Left ventricle myocardium inferior (tissue), 1 donor: ENCODE measurements around the gene ANKRD62. TPM values are rescaled to one million over a fixed set of nuclear protein-coding genes. Genes with fewer than 3 reads are reported as not detected.

Experiments
- DNase-seq: peaks from one replicate; pipeline ENCODE4 v3.0.0-alpha.2; 2020
- H3K27ac ChIP-seq: fragments of 200-600 bp; replicated peaks from 2 replicates; pipeline ENCODE4 v1.8.0; 2021
- H3K27me3 ChIP-seq: fragments of 200-600 bp; 2 replicates; pipeline ENCODE4 v1.8.0; 2021; ENCODE audit warnings: low read depth
- H3K36me3 ChIP-seq: fragments of 200-600 bp; 2 replicates; pipeline ENCODE4 v1.8.0; 2021
- H3K4me1 ChIP-seq: fragments of 200-600 bp; 2 replicates; pipeline ENCODE4 v1.8.0; 2021
- H3K4me3 ChIP-seq: fragments of 200-600 bp; 2 replicates; pipeline ENCODE4 v1.8.0; 2021; ENCODE audit warnings: mild to moderate bottlenecking, moderate library complexity
- H3K9me3 ChIP-seq: fragments of 200-600 bp; replicated peaks from 2 replicates; pipeline ENCODE4 v1.8.0; 2021
- intact Hi-C: fragments of 100-400 bp; cut with micrococcal nuclease; formaldehyde crosslinking; loops from one replicate; pipeline ENCODE4 v1.11.0; 2022
- total RNA-seq: library from RNA; stranded (reverse); fragmentation: NEBNext Ultra II Directional; extraction: Animal tissue kit (Norgen Biotek cat#: 25700); gene quantifications from one replicate; pipeline ENCODE4 v1.2.1, GENCODE V29; 2021
- TF ChIP-seq, protein P1 (sequence below): fragments of 200-600 bp; IDR thresholded peaks from 2 replicates; pipeline ENCODE4 v1.8.0; 2021; ENCODE audit warnings: antibody characterized with exemption, mild to moderate bottlenecking, borderline replicate concordance
- donor health status: DM: no; HTN: yes; CAD: no; lungs with severe emphysema.

Gene ANKRD62
- total RNA-seq, 1 donor from 2014 or later = not detected

DNA sequence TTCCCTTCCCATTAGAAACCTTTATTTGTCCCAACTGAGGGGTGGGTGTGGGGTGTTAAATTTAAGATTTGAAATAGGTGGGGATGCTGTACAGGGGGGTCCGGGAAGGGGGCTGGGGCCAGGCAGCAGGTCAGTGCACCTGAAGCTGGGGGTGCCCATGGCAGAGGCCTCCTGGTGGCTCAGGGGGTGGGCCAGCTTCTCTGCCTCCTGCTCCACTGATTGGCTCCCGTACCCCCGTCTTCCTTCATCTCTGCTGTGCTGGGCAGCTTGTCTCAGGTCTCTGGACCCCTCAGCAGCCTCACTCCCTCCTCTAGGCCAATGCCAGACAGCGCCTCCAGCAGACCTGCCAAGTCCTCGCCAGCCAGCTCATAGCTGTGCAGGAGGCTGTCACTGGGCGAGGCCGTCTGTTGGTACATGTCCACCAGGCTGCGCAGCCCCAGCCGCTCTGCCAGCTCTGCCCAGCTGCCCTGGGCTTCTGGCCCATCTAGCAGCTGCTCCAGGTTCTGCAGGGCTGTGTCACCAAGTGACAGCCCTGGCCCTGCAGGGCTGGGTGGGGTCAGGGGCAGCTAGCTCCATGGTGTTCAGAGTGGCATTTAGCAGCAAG lies 2.0 kb upstream of the ANKRD62 start:
- intact Hi-C loops = no loop called here
- H3K27ac ChIP-seq = no peak overlapping the region
- no peak overlapping the region for H3K4me3 ChIP-seq
- no peak for DNase-seq
- H3K9me3 ChIP-seq = no peaks in the 10 kb centered on the region
- H3K27me3 ChIP-seq = no peaks in the 10 kb centered on the region
- no peaks in the 10 kb centered on the region for H3K4me1 ChIP-seq
- H3K36me3 ChIP-seq = no peaks in the 10 kb centered on the region
- TF ChIP-seq, protein P1, sequence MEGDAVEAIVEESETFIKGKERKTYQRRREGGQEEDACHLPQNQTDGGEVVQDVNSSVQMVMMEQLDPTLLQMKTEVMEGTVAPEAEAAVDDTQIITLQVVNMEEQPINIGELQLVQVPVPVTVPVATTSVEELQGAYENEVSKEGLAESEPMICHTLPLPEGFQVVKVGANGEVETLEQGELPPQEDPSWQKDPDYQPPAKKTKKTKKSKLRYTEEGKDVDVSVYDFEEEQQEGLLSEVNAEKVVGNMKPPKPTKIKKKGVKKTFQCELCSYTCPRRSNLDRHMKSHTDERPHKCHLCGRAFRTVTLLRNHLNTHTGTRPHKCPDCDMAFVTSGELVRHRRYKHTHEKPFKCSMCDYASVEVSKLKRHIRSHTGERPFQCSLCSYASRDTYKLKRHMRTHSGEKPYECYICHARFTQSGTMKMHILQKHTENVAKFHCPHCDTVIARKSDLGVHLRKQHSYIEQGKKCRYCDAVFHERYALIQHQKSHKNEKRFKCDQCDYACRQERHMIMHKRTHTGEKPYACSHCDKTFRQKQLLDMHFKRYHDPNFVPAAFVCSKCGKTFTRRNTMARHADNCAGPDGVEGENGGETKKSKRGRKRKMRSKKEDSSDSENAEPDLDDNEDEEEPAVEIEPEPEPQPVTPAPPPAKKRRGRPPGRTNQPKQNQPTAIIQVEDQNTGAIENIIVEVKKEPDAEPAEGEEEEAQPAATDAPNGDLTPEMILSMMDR = no peak

DNA sequence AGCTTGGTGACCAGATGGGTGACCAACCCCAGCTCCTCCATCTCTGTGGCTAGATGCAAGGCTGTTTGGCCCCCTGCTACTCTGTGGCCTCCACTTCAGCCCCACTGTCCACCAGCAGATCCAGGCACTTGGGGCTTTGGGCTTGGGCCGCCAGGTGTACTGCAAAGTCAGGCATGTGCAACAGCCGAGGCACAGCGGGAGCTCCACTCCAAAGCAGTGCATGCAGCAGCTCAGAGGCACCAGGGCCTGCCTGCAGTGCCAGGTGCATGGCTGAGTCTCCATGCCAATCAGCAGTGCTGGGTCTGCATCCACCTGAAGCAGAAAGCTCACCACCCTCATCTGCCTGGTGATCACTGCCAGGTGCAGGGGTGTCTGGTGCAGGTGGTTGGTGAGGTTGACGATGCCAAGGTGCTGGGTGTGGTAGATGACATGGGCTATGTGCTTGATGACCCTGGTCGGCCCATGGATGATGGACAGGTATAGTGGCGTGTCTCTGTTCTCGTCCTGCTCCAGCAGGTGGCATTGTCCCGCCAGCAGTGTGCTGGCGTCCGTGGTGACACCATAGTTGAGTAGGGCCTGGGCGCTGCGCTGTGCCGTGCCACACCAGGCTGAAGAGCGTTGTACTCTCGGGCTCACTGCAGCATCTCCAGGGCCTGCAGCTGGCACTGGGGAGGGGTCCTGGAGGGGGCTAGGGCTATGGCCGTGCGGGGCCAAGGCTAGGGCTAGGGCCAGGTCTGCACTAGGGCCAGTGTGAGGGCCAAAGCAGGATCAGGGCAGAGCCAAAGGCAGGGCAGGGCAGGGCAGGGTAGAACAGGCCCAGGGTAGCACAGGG lies 1.0 kb upstream of the ANKRD62 start:
- Histone ChIP-seq H3K9me3 (no peaks in the 10 kb centered on the region), H3K4me3 (no peak overlapping the region), H3K36me3 (no peaks in the 10 kb centered on the region), H3K27me3 (no peaks in the 10 kb centered on the region), H3K4me1 (no peaks in the 10 kb centered on the region), H3K27ac (no peak overlapping the region)
- no peak for DNase-seq
- TF ChIP-seq, protein P1 = peak; percentile 57
- intact Hi-C loops = no loop called here

DNA sequence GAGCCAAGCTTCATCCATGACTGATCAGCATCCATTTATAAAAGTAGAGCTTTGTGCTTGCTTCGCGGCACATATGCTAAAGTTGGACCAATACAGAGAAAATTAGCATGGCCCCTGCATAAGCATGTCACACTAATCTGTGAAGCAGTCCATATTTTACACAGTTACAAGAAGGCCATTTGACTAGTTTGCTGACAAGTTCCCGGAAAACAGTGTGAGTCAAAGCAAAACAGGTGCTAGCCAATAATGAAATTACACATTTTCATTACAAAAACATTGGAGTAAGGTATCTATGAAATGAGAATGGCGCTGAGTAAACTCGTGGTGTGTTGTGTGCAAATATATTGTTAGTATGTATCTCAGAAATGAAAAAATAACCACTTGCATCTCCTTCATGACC lies 4.7 kb downstream of the ANKRD62 start:
- Histone ChIP-seq H3K36me3 (no peaks in the 10 kb centered on the region), H3K4me3 (no peak overlapping the region), H3K27ac (no peak overlapping the region), H3K9me3 (no peaks in the 10 kb centered on the region), H3K27me3 (no peaks in the 10 kb centered on the region), H3K4me1 (no peaks in the 10 kb centered on the region)
- TF ChIP-seq, protein P1 = no peak
- intact Hi-C loops = no loop called here
- DNase-seq = no peak

DNA sequence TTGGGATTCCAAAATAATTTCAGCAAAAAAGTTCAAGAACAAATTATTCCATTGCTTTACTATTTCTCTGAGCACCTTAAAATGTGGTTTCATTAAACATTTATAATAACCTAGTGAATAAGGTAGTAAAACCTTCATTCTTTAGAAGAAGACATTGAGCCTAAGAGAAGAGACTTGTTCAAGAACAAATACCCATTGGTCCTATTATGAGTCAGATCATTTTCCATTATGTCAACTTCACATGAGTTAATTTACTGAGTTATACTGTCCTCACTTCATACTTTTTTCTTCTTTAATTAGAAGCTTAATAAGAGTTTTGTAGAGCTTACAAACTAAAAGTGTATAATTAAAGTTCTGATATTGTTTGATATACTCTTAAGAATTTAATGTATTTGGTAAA lies 5.5 kb downstream of the ANKRD62 start:
- Histone ChIP-seq H3K36me3 (no peaks in the 10 kb centered on the region), H3K4me1 (no peaks in the 10 kb centered on the region), H3K27me3 (no peaks in the 10 kb centered on the region), H3K9me3 (no peaks in the 10 kb centered on the region), H3K4me3 (no peak overlapping the region), H3K27ac (no peak overlapping the region)
- TF ChIP-seq, protein P1 = no peak
- DNase-seq = no peak
- intact Hi-C loops = no loop called here

DNA sequence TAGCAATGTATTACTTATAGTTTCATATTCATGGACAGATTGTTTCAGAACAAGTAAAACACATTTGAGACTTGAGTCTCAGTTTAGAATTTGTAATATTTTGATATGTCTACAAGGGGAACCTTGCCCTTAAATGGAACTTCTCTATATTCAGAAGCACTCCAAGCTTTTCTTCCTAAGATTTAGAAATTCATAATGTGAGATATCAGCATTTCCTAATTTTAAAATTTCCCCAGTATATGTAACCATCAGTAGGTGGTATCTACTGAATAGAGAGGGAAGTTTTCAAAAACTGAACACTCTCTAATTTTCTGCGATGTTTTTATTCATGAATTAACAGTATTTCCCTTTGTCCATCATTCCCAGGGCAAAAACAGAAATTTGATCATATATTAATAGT lies 7.6 kb downstream of the ANKRD62 start:
- DNase-seq = no peak
- H3K9me3 ChIP-seq = no peaks in the 10 kb centered on the region
- intact Hi-C loops = no loop called here
- no peak overlapping the region for H3K27ac ChIP-seq
- no peaks in the 10 kb centered on the region for H3K4me1 ChIP-seq
- no peak overlapping the region for H3K4me3 ChIP-seq
- H3K27me3 ChIP-seq = no peaks in the 10 kb centered on the region
- TF ChIP-seq, protein P1 = no peak
- H3K36me3 ChIP-seq = no peaks in the 10 kb centered on the region
